ENCODE measurements around the gene FYN. TPM values are rescaled to one million over a fixed set of nuclear protein-coding genes. Genes with fewer than 3 reads are reported as not detected.

Gene FYN
- total RNA-seq, 4 donors from 2014 or later: 56.3 to 96.4 (median 81.8) TPM

DNA sequence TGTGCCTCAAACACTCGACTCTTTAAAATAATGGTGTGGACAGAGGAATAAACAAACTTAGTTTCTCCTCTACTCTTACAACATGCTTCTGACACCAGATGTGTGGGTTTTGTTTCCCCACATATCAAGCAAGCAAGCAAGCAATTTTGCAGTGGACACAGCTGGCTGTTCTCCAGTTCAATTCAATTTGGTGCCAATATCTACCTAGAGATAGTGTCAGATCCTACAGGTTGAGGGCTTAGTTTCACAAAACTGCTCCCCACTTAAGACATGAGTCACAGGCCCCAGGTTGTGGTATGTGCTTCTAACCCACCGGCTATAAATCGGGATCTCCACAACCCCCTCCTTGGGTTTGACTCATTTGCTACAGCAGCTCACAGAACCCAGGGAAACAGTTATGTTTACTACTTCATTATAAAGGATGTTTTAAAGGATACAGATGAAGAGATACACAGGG is 136.2 kb downstream of the FYN start:
- H3K4me3 ChIP-seq (ENCODE audit: low read depth, poor library complexity, severe bottlenecking): no peak overlapping the region
- intact Hi-C loops (cut with DNase I; ENCODE audit: low total_unique reads): no loop called here
- WGBS, 2 donors: 60 to 74% methylated on average over 3 of the region's 3 CpGs
- no peak for DNase-seq (ENCODE audit: low spot score in 2 of 2)
- TF ChIP-seq CTCF (IDR thresholded peaks at IDR 0.05): no peak
- TF ChIP-seq POLR2A (IDR thresholded peaks at IDR 0.05): no peak

GRCh38 chr6:111736005-111736608 is 137.1 kb downstream of the FYN start:
- no peak for TF ChIP-seq CTCF (IDR thresholded peaks at IDR 0.05)
- no peak for TF ChIP-seq POLR2A (IDR thresholded peaks at IDR 0.05)
- intact Hi-C loops (cut with DNase I; ENCODE audit: low total_unique reads): no loop called here
- 80 to 83% methylated on average over 4 of the region's 4 CpGs for WGBS, 2 donors
- DNase-seq (ENCODE audit: low spot score in 2 of 2): no peak
- H3K4me3 ChIP-seq (ENCODE audit: low read depth, poor library complexity, severe bottlenecking): no peak overlapping the region

DNA sequence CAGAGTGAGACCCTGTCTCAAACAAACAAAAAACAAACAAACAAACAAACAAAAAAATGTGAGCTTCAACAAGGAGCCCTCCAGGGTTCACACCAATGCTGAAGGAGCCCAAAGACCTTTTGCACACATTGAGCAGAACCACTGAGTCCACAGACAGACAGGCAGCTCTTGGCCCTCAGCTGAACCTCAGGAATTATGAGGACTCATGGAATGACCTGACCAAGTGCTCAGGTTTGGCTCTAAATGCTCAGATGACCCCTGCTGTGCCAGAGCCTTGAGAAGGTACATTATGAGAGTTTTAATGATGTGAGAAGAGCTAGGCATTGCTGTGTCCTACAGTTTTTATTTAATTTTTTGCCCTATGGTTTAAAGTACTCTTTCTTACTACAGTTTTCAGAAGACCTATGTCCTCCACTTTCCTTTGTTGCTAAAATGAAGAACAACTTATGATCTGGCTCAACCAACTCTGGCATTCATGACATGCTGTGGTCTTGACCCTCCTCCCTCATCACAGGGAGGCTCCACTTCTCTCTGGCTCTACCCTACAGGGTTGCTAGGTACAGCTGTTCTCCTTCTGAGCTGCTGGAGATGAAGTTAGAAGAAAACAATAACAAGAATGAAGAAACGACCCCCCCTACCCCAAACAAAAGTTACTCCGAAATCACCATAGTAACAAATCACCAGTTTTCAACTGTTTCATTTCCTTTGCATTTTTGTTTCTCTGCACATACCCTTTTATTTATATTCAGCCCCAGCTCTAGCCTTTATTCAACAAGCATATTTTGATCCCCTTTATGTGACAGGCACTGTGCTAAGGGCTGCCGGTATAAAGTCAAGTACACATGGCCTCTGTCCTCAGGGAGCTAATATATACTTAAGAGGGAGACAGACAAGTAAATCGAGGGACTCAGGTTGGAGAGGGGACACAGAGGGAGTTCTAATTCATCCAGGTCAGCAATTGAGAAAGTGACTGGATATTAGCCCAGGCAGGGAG is 138.9 kb downstream of the FYN start:
- intact Hi-C loops (cut with DNase I; ENCODE audit: low total_unique reads): no loop called here
- no peak overlapping the region for H3K4me3 ChIP-seq (ENCODE audit: low read depth, poor library complexity, severe bottlenecking)

GRCh38 chr6:111732390-111732789 is 140.9 kb downstream of the FYN start:
- no peak overlapping the region for H3K4me3 ChIP-seq (ENCODE audit: low read depth, poor library complexity, severe bottlenecking)
- DNase-seq (ENCODE audit: low spot score in 2 of 2): no peak
- intact Hi-C loops (cut with DNase I; ENCODE audit: low total_unique reads): no loop called here
- WGBS, 2 donors: 88 to 95% methylated on average over 7 of the region's 7 CpGs
- TF ChIP-seq POLR2A (IDR thresholded peaks at IDR 0.05): no peak
- no peak for TF ChIP-seq CTCF (IDR thresholded peaks at IDR 0.05)

More for the DNA sequence above, 138.9 kb downstream of the FYN start:
- TF ChIP-seq CTCF (IDR thresholded peaks at IDR 0.05): no peak
- no peak for TF ChIP-seq POLR2A (IDR thresholded peaks at IDR 0.05)
- WGBS, 2 donors: 59 to 63% methylated on average over 4 of the region's 4 CpGs
- no peak for DNase-seq (ENCODE audit: low spot score in 2 of 2)

DNA sequence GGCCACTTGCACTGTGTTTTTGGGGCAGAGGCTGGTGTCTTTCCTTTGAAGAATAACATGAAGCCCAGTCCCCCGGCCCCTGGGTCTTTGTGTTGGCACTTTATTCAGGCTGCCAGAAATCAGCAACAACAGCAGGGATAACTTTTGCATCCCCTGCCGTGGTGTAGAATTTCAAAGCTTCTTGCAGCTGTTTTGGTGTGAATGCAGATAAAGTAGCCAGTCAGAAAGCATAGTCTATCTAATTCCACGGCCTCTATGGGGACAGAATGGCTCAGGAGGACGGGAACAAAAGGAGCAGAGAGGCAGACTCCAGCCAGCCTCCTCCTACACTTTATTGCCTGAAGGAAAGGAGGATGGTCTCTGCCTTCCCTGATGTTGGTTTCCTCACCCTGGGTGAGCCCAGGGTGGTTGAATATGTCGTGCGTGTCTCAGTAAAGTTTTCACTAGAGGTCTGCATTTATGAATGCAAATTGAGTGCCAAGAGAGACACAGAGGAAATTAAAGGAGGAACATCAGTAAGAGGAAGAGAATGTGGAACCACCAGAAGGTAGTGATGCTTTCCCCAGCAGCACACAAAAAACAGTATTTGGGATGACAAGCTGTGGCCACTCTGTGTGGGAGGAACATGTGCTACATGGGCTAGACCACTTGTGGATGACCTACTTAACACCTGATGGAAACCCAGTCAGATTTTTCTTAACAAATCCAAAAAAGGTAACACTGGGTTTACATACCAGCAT is 141.6 kb downstream of the FYN start:
- intact Hi-C loops (cut with DNase I; ENCODE audit: low total_unique reads): no loop called here
- H3K4me3 ChIP-seq (ENCODE audit: low read depth, poor library complexity, severe bottlenecking): no peak overlapping the region
- 52 to 64% methylated on average over 6 of the region's 6 CpGs for WGBS, 2 donors
- no peak for TF ChIP-seq CTCF (IDR thresholded peaks at IDR 0.05)
- TF ChIP-seq POLR2A (IDR thresholded peaks at IDR 0.05): no peak
- no peak for DNase-seq (ENCODE audit: low spot score in 2 of 2)
